ENCODE data around the gene SPACDR.

SPACDR gene

DNA sequence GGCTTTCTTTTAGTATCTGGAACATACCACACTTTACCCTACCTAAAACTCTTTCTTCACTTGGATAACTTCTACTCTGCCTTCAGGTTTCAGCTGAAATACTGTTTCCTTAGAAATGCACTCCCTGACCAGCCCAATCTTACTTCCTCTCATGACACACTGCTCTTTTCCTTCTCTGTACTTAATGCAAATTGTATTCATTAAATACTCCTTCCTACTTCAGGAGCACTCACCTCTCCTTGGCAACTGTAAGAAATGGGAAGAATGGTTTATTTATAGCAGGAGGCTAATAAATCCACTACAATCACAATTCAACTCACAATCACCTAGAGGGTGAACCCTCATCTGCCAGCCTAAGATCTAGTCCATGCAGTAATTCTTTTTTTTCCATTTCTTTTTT lies 50.7 kb downstream of the SPACDR start:
- no peak for DNase-seq (ENCODE audit: low read depth)

DNA sequence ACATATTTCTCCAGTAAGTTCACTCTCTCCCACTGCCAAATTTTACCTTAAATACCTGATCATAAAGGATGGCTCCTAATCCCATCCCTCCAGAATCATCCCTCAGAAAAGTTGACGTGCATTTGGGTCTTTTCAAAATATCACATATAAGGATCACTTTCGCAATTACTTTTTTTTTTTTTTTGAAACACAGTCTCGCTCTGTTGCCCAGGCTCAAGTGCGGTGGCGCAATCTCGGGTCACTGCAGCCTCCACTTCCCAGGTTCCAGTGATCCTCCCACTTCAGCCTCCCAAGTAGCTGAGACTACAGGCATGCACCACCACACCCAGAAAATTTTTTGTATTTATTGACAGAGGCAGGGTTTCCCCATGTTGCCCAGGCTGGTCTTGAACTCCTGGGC lies 53.0 kb downstream of the SPACDR start:
- DNase-seq (ENCODE audit: low read depth) = no peak

DNA sequence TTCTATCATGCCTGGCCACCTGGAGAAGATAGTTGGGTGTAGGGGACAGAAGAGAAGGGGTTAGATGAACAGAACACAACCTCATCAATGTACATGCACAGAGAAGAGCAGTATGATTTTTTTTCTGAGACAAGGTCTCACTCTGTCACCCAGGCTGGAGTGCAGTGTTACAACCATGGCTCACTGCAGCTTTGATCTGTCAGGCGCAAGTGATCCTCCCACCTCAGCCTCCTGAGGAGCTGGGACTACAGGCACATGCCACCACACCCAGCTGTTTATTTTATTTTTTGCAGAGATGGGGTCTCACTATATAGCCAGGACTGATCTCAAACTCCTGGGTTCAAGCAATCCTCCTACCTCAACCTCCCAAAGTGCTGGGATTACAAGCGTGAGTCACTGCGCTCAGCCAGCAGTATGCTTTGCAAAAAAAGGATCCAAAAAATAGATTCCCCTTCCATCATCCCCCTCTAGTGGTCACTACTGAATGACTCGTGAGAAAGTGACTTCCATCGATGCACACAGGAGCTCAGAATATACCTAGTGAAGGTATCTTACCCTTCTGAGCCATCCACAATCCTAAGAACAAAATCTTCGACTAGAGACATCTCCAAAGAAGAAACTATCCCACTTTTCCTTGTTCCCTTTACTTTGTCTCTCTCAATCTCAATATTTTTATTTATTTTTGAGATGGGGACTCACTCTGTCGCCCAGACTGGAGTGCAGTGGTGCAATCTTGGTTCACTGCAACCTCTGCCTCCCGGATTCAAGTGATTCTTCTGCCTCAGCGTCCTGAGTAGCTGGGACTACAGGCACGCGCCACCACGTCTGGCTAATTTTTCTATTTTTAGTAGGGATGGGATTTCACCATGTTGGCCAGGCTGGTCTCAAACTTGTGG lies 56.5 kb downstream of the SPACDR start:
- no peak for DNase-seq (ENCODE audit: low read depth)

DNA sequence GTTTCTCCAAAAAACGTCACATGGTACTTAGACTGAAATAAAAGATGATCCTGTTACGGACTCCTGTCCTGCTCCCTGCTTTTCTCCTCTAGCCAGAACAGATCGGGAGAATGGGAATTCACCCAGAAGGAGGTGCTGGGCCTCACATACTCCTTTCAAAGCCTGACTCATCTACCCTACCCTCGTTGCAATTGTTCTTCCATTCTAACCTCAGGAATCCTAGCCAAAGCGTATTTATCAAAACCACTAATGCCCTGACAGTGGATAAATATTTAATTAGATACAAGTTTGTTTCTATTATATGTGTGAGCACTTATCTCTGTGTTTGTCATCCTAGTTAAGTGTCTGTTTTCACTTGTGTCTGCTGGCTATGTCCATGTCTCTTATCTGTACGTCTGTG lies 57.3 kb downstream of the SPACDR start:
- no peak for DNase-seq (ENCODE audit: low read depth)

All from stimulated activated CD8-positive, alpha-beta memory T cell treated with anti-CD3 and anti-CD28 coated beads, Interleukin-12 subunit alpha, Interleukin-12 subunit beta, amount 100 ng/mL, for 4 hours (primary cell).